Measurements from ENCODE around the gene FASTKD1.
"Not testable (repeated sequence)": the region's sequence is repeated elsewhere in the genome, so short reads cannot be mapped to it uniquely, and the experiment has no call there.

The FASTKD1 gene

DNA sequence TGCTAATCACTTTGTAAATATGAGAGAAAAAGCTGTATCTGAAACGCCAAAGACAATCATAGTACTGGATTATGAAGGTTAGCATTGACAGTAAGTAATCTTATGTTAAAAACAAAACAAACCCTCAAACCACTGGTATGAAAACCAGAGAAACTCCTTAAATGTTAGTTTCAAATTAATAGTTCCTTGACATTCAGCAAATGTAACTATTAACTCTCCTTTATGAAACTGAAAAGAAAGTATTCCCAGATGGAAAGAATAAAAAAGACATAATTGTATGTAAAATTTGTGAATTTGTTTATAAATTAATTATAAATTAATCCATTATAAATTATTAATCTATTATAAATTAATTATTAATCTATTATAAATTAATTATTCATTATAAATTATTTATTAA is 12.3 kb downstream of the FASTKD1 start:
- Histone ChIP-seq H3K27me3 (ENCODE audit: insufficient read depth, low read length, poor library complexity) (no peaks in the 10 kb centered on the region), H3K4me2 (ENCODE audit: insufficient read depth, low read length) (no peak overlapping the region), H3K9me3 (ENCODE audit: insufficient read depth, low read length, severe bottlenecking) (no peaks in the 10 kb centered on the region), H3K27ac (ENCODE audit: low read length) (no peak overlapping the region), H3K9ac (ENCODE audit: low read depth, low read length) (no peak overlapping the region), H3K4me1 (ENCODE audit: insufficient read depth, low read length) (no peaks in the 10 kb centered on the region), H3K79me2 (ENCODE audit: insufficient read depth, low read length) (peaks cover 4% of the 10 kb centered on the region; the same call in 1 of the 2 replicates), H2AFZ (ENCODE audit: low read depth, low read length) (no peak overlapping the region), H3K4me3 (ENCODE audit: low read depth in 1 of 2, low read length in 2 of 2) (no peak overlapping the region), H3K36me3 (ENCODE audit: insufficient read depth, low read length) (peaks cover 36% of the 10 kb centered on the region), H4K20me1 (ENCODE audit: insufficient read depth, low read length) (no peaks in the 10 kb centered on the region)
- no peak for DNase-seq
- no peak for ATAC-seq (ENCODE audit: insufficient read depth, low read depth)
- TF ChIP-seq, protein P1, sequence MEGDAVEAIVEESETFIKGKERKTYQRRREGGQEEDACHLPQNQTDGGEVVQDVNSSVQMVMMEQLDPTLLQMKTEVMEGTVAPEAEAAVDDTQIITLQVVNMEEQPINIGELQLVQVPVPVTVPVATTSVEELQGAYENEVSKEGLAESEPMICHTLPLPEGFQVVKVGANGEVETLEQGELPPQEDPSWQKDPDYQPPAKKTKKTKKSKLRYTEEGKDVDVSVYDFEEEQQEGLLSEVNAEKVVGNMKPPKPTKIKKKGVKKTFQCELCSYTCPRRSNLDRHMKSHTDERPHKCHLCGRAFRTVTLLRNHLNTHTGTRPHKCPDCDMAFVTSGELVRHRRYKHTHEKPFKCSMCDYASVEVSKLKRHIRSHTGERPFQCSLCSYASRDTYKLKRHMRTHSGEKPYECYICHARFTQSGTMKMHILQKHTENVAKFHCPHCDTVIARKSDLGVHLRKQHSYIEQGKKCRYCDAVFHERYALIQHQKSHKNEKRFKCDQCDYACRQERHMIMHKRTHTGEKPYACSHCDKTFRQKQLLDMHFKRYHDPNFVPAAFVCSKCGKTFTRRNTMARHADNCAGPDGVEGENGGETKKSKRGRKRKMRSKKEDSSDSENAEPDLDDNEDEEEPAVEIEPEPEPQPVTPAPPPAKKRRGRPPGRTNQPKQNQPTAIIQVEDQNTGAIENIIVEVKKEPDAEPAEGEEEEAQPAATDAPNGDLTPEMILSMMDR (IDR thresholded peaks at IDR 0.05; ENCODE audit: borderline replicate concordance, extremely low read depth, low read length, poor library complexity, severe bottlenecking): no peak
- no peak for TF ChIP-seq EZH2 (IDR thresholded peaks at IDR 0.05; ENCODE audit: borderline replicate concordance, low read depth, low read length, severe bottlenecking)

DNA sequence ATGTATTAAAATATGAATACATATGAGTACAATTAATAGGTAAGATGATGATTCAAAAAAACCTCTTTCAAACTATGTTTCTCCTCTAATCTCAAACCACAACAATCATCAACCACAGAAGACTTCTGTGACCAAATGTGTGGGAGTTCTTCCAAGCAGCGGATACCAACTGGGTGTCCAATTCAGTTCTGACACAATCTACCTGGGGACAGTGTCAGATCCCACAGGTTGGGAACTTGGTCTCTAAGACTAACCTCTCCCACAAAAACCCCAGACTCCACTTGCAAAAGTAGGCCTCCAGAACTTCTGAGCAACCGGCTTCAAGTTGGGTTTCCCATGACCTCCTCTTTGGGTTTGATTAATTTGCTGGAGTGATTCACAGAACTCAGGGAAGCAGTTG is 26.9 kb downstream of the FASTKD1 start:
- TF ChIP-seq, protein P1 (IDR thresholded peaks at IDR 0.05; ENCODE audit: borderline replicate concordance, extremely low read depth, low read length, poor library complexity, severe bottlenecking): no peak
- no peak for TF ChIP-seq EZH2 (IDR thresholded peaks at IDR 0.05; ENCODE audit: borderline replicate concordance, low read depth, low read length, severe bottlenecking)
- no peaks in the 10 kb centered on the region for H3K9me3 ChIP-seq (ENCODE audit: insufficient read depth, low read length, severe bottlenecking)
- H3K9ac ChIP-seq (ENCODE audit: low read depth, low read length): no peak overlapping the region
- no peak overlapping the region for H3K4me3 ChIP-seq (ENCODE audit: low read depth in 1 of 2, low read length in 2 of 2)
- H3K27ac ChIP-seq (ENCODE audit: low read length): no peak overlapping the region
- no peaks in the 10 kb centered on the region for H4K20me1 ChIP-seq (ENCODE audit: insufficient read depth, low read length)
- H3K27me3 ChIP-seq (ENCODE audit: insufficient read depth, low read length, poor library complexity): no peaks in the 10 kb centered on the region
- no peak for ATAC-seq (ENCODE audit: insufficient read depth, low read depth)
- no peaks in the 10 kb centered on the region for H3K4me1 ChIP-seq (ENCODE audit: insufficient read depth, low read length)
- no peak overlapping the region for H2AFZ ChIP-seq (ENCODE audit: low read depth, low read length)
- no peak for DNase-seq
- no peaks in the 10 kb centered on the region for H3K79me2 ChIP-seq (ENCODE audit: insufficient read depth, low read length)
- H3K4me2 ChIP-seq (ENCODE audit: insufficient read depth, low read length): no peak overlapping the region
- peaks cover 51% of the 10 kb centered on the region for H3K36me3 ChIP-seq (ENCODE audit: insufficient read depth, low read length)

DNA sequence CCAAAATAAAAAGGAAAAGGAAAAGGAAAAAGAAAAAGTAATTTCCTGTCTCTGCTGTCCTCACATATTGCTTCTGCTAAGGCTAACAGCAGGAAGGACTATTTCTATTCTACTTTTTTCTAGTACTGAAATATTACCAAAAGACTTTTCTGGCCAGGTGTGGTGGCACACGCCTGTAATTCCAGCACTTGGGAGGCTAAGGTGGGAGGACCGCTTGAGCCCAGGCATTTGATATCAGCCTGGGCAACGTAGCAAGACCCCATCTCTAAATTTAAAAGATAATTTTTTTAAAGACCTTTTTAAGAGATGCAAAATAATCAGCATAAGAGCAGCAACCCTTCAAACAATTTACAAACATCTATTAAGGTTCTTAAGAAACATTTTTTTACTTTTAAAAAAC is 31.2 kb downstream of the FASTKD1 start:
- H3K9ac ChIP-seq (ENCODE audit: low read depth, low read length): no peak overlapping the region
- H3K9me3 ChIP-seq (ENCODE audit: insufficient read depth, low read length, severe bottlenecking): no peaks in the 10 kb centered on the region
- H3K79me2 ChIP-seq (ENCODE audit: insufficient read depth, low read length): no peaks in the 10 kb centered on the region
- TF ChIP-seq, protein P1 (IDR thresholded peaks at IDR 0.05; ENCODE audit: borderline replicate concordance, extremely low read depth, low read length, poor library complexity, severe bottlenecking): no peak
- TF ChIP-seq EZH2 (IDR thresholded peaks at IDR 0.05; ENCODE audit: borderline replicate concordance, low read depth, low read length, severe bottlenecking): no peak
- no peak overlapping the region for H3K4me3 ChIP-seq (ENCODE audit: low read depth in 1 of 2, low read length in 2 of 2)
- no peak overlapping the region for H3K4me2 ChIP-seq (ENCODE audit: insufficient read depth, low read length)
- H2AFZ ChIP-seq (ENCODE audit: low read depth, low read length): no peak overlapping the region
- H4K20me1 ChIP-seq (ENCODE audit: insufficient read depth, low read length): no peaks in the 10 kb centered on the region
- no peak for ATAC-seq (ENCODE audit: insufficient read depth, low read depth)
- no peaks in the 10 kb centered on the region for H3K4me1 ChIP-seq (ENCODE audit: insufficient read depth, low read length)
- H3K36me3 ChIP-seq (ENCODE audit: insufficient read depth, low read length): peaks cover 52% of the 10 kb centered on the region
- no peak for DNase-seq
- H3K27me3 ChIP-seq (ENCODE audit: insufficient read depth, low read length, poor library complexity): no peaks in the 10 kb centered on the region
- H3K27ac ChIP-seq (ENCODE audit: low read length): no peak overlapping the region

DNA sequence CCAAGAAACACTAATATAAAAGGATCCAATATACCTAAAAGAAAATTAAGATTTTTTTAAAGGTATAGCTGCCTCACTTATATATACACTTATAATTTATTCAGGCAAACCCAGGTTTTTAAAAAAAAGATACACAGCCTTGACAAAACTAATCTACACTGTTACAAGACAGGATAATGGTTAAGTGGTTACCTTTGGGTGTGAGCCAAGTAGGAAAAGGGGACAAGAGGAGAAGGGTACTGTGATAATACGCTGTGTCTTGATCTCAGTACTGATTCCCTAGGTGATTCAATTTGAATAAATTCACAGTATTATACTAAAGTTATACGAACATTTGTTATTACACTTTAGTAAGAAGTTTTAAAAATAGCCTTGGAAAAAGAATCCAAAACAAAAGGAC is 33.5 kb downstream of the FASTKD1 start:
- DNase-seq (no peak), ATAC-seq (ENCODE audit: insufficient read depth, low read depth) (no peak)
- Histone ChIP-seq H3K9me3 (ENCODE audit: insufficient read depth, low read length, severe bottlenecking) (no peaks in the 10 kb centered on the region), H3K27ac (ENCODE audit: low read length) (no peak overlapping the region), H3K27me3 (ENCODE audit: insufficient read depth, low read length, poor library complexity) (no peaks in the 10 kb centered on the region), H3K9ac (ENCODE audit: low read depth, low read length) (no peak overlapping the region), H2AFZ (ENCODE audit: low read depth, low read length) (no peak overlapping the region), H4K20me1 (ENCODE audit: insufficient read depth, low read length) (no peaks in the 10 kb centered on the region), H3K4me1 (ENCODE audit: insufficient read depth, low read length) (no peaks in the 10 kb centered on the region), H3K36me3 (ENCODE audit: insufficient read depth, low read length) (peaks cover 35% of the 10 kb centered on the region; the same call in 1 of the 2 replicates), H3K4me3 (ENCODE audit: low read depth in 1 of 2, low read length in 2 of 2) (no peak overlapping the region), H3K79me2 (ENCODE audit: insufficient read depth, low read length) (no peaks in the 10 kb centered on the region), H3K4me2 (ENCODE audit: insufficient read depth, low read length) (no peak overlapping the region)
- TF ChIP-seq, protein P1 (IDR thresholded peaks at IDR 0.05; ENCODE audit: borderline replicate concordance, extremely low read depth, low read length, poor library complexity, severe bottlenecking): no peak

DNA sequence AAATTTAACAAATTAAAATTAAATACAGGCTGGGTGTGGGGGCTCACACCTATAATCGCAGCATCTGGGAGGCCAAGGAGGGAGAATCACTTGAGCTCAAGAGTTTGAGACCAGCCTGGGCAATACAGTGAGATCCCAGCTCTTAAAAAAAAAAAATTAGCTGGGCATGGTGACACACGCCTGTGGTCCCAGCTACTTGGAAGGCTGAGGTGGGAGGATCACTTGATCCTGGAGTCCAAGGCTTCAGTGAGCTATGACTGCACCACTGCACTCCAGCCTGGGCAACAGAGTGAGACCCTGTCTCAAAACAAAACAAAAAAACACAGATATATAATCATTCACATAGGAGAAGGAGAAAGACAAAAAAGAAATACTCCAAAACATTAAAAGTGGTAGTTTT is 34.2 kb downstream of the FASTKD1 start:
- not testable (repeated sequence) for H3K9ac ChIP-seq (ENCODE audit: low read depth, low read length); H3K9me3 ChIP-seq (ENCODE audit: insufficient read depth, low read length, severe bottlenecking); H3K4me1 ChIP-seq (ENCODE audit: insufficient read depth, low read length); H3K4me3 ChIP-seq (ENCODE audit: low read depth in 1 of 2, low read length in 2 of 2); H3K27ac ChIP-seq (ENCODE audit: low read length); ATAC-seq (ENCODE audit: insufficient read depth, low read depth); H3K4me2 ChIP-seq (ENCODE audit: insufficient read depth, low read length); H3K27me3 ChIP-seq (ENCODE audit: insufficient read depth, low read length, poor library complexity); H4K20me1 ChIP-seq (ENCODE audit: insufficient read depth, low read length); H2AFZ ChIP-seq (ENCODE audit: low read depth, low read length); H3K79me2 ChIP-seq (ENCODE audit: insufficient read depth, low read length); DNase-seq
- H3K36me3 ChIP-seq (ENCODE audit: insufficient read depth, low read length): peaks cover 33% of the 10 kb centered on the region; the same call in 1 of the 2 replicates

All from DND-41 (cell line).